GM12878 (cell line): ENCODE measurements around the gene KRTAP2-1. TPM values are rescaled to one million over a fixed set of nuclear protein-coding genes. Genes with fewer than 3 reads are reported as not detected.

Experiments
- ATAC-seq: fragments of 200-7000 bp; cut with Tn5 transposase; 3 replicates; pipeline ENCODE4 v1.9.1; 2020; ENCODE audit warnings: mild to moderate bottlenecking, moderate library complexity
- BruUV-seq: library from RNA; stranded (reverse); fragments of 400-500 nt; replicated peaks from 2 replicates; lab custom pipeline; 2021; lab: Mats Ljungman, UMichigan
- CTCF ChIA-PET: fragments of 300-600 bp; sonication (Branson Sonifier 250); formaldehyde crosslinking; extraction: SDS; loops from one replicate; lab custom pipeline; 2021; ENCODE audit warnings: inconsistent platforms; lab: Yijun Ruan, JAX
- POLR2A ChIA-PET: fragments of 350-600 bp; formaldehyde crosslinking; extraction: SDS; loops from one replicate; lab custom pipeline; 2021; ENCODE audit warnings: inconsistent platforms; lab: Charles Lee
- RAD21 ChIA-PET: fragments of 300-600 bp; sonication (Branson Sonifier 250); formaldehyde crosslinking; loops from one replicate; lab custom pipeline; 2023; ENCODE audit warnings: antibody characterized with exemption; ENCODE audit not compliant: unreplicated experiment; lab: Charles Lee
- SMC1A ChIA-PET: fragments of 300-600 bp; sonication (Branson Sonifier 250); formaldehyde crosslinking; loops from one replicate; lab custom pipeline; 2023; ENCODE audit not compliant: unreplicated experiment, uncharacterized antibody; lab: Charles Lee
- DNase-seq: peaks from one replicate; pipeline ENCODE4 v3.0.0-alpha.2; 2011; ENCODE audit warnings: low read depth, low spot score
- FAIRE-seq: peaks from 3 replicates; lab custom pipeline; 2011; peaks lifted over from hg19 to GRCh38; lab: Jason Lieb, UNC
- H2AFZ ChIP-seq: 2 replicates; pipeline ENCODE4 v1.6.0; 2011; ENCODE audit warnings: low read depth, low read length, control low read depth; ENCODE audit not compliant: control insufficient read depth
- H3K27ac ChIP-seq: 2 replicates; pipeline ENCODE4 v1.5.1; 2011; ENCODE audit warnings: control low read depth; ENCODE audit not compliant: control insufficient read depth, insufficient read depth
- H3K27me3 ChIP-seq, 2 experiments: replicated peaks in 1 of 2; 2 replicates each; pipeline versions ENCODE4 v1.6.0 to v1.6.1; 2011; ENCODE audit warnings: low read length in 1 of 2; ENCODE audit not compliant: control insufficient read depth in 2 of 2, insufficient read depth in 2 of 2
- H3K36me3 ChIP-seq, 2 experiments: 2 replicates each; pipeline ENCODE4 v1.5.1; 2011; ENCODE audit warnings: low read length in 1 of 2; ENCODE audit not compliant: control insufficient read depth in 2 of 2, insufficient read depth in 2 of 2
- H3K4me1 ChIP-seq: 2 replicates; pipeline ENCODE4 v1.6.1; 2011; ENCODE audit warnings: mild to moderate bottlenecking, low read length, moderate library complexity, mixed read lengths; ENCODE audit not compliant: control insufficient read depth, insufficient read depth
- H3K4me2 ChIP-seq: 2 replicates; pipeline ENCODE4 v1.6.0; 2011; ENCODE audit warnings: control low read depth; ENCODE audit not compliant: control insufficient read depth, insufficient read depth
- H3K4me3 ChIP-seq: fragments of 200-600 bp; sonication (generic); 2 replicates; pipeline ENCODE4 v1.5.1; 2016
- H3K79me2 ChIP-seq: 2 replicates; pipeline ENCODE4 v1.6.0; 2011; ENCODE audit warnings: low read length; ENCODE audit not compliant: control insufficient read depth, insufficient read depth
- H3K9ac ChIP-seq: 2 replicates; pipeline ENCODE4 v1.8.0; 2011; ENCODE audit warnings: low read length, control low read depth, mixed read lengths; ENCODE audit not compliant: control insufficient read depth, insufficient read depth
- H3K9me3 ChIP-seq: replicated peaks from 3 replicates; pipeline ENCODE4 v1.5.1; 2011; ENCODE audit warnings: mild to moderate bottlenecking, low read length; ENCODE audit not compliant: control insufficient read depth, insufficient read depth
- H4K20me1 ChIP-seq: 2 replicates; pipeline ENCODE4 v1.6.0; 2011; ENCODE audit not compliant: control insufficient read depth, insufficient read depth
- BACH1 ChIP-seq: fragments of 450-650 bp; IDR thresholded peaks from 2 replicates; pipeline ENCODE4 v1.6.1; 2017; ENCODE audit warnings: mild to moderate bottlenecking, borderline replicate concordance
- BCL11A ChIP-seq: IDR thresholded peaks from 2 replicates; pipeline ENCODE4 v1.6.1; 2011; ENCODE audit warnings: low read depth, low read length
- CHD4 ChIP-seq: fragments of 200-600 bp; sonication (generic); IDR thresholded peaks from 2 replicates; pipeline ENCODE4 v1.6.1; 2016; ENCODE audit warnings: mild to moderate bottlenecking
- RUNX3 ChIP-seq: IDR thresholded peaks from 2 replicates; pipeline ENCODE4 v1.6.1; 2012; ENCODE audit warnings: low read length, inconsistent platforms
- ZNF687 ChIP-seq: fragments of 450-650 bp; IDR thresholded peaks from 2 replicates; pipeline ENCODE4 v1.6.1; 2017; ENCODE audit warnings: mild to moderate bottlenecking, moderate library complexity
- WGBS: methylation state at CpG from one replicate; pipeline ENCODE4 v1.1.6; 2016; ENCODE audit warnings: low lambda C conversion rate; ENCODE audit not compliant: insufficient replicate concordance, insufficient coverage; ENCODE audit errors: missing lambda C conversion rate; 5-methylcytosine and 5-hydroxymethylcytosine counted together
- in situ Hi-C: fragments of 300-500 bp; cut with MboI; formaldehyde crosslinking; loops from 9 replicates; pipeline ENCODE4 v1.14.3; 2018; ENCODE audit warnings: mixed read lengths
- intact Hi-C: fragments of 100-400 bp; cut with micrococcal nuclease; formaldehyde crosslinking; loops from one replicate; pipeline ENCODE4 v1.14.2; 2022; ENCODE audit not compliant: unreplicated experiment
- polyA plus RNA-seq, 11 experiments: library from polyadenylated mRNA; depleted of rRNA in 4 of 11; unstranded in 6 of 11; stranded (reverse) in 5 of 11; fragments of >200 nt; fragmentation: Nextera tagmentation in 4 of 11; fragmentation: Illumina TruSeq in 1 of 11; extraction: Ambion mirVana in 4 of 11; extraction: Trizol in 1 of 11; gene quantifications; 1 replicate in 1 of 11; 2 replicates in 10 of 11; pipeline versions ENCODE4 v1.2.1 to v1.2.3, GENCODE V29; 2011 to 2016; ENCODE audit warnings: inconsistent platforms in 2 of 11, missing spikeins in 2 of 11, low read depth in 1 of 11
- total RNA-seq, 4 experiments: library from RNA; depleted of rRNA in 3 of 4; stranded (reverse); fragments of >200 nt in 3 of 4; fragmentation: Illumina TruSeq in 1 of 4; extraction: Trizol in 1 of 4; gene quantifications; 2 replicates each; pipeline versions ENCODE4 v1.2.1 to v1.2.3, GENCODE V29; 2013 to 2021
- TF ChIP-seq, protein P1 (sequence below): fragments of 450-650 bp; IDR thresholded peaks from 2 replicates; pipeline ENCODE4 v1.6.1; 2018; ENCODE audit warnings: mild to moderate bottlenecking, low read depth, moderate library complexity; ENCODE audit not compliant: partially characterized antibody

KRTAP2-1 gene
- total and polyA plus RNA-seq, 10 of the 15 experiments (the other 5 are each of a cell fraction or from before 2014, with no cell fraction given): not detected

DNA sequence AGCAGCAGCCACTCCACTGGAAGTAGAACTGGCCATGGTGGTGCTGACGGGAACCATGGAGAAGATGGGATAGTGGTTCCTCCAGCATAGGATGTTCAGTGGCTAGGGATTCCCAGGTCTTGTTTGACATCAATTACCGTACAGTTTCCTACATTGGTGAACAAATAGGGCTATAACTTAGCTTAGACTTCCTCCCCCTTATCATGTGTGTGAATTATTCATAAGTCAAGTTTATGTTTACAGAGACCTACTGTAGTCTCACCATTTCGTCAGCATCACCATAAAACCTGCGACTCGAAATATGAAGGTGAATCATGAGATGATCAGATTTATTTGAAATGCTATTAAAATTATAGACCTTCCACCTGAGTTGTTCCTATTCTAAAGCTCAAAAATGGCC lies 11.6 kb upstream of the KRTAP2-1 start:
- ATAC-seq (no peak), FAIRE-seq (no peak), DNase-seq (no peak)
- intact Hi-C loops (no loop called here), in situ Hi-C loops (no loop called here)
- 17% methylated on average over 5 of the region's 5 CpGs for WGBS
- Histone ChIP-seq H3K9me3 (no peaks in the 10 kb centered on the region), H2AFZ (no peak overlapping the region), H3K4me2 (no peak overlapping the region), H3K27ac (no peak overlapping the region), H3K4me3 (no peak overlapping the region), H3K4me1 (no peaks in the 10 kb centered on the region), H4K20me1 (no peaks in the 10 kb centered on the region), H3K9ac (no peak overlapping the region), H3K36me3 (no peaks in the 10 kb centered on the region), H3K27me3 (no peaks in the 10 kb centered on the region), H3K79me2 (no peaks in the 10 kb centered on the region)
- ChIA-PET SMC1A (interaction anchor here (0.6 kb wide), 1 partner anchor 386 kb away, joined by 3 read pairs; no protein-coding TSS in a partner anchor), CTCF (no interaction called here), RAD21 (no interaction called here), POLR2A (no interaction called here)
- TF ChIP-seq RUNX3 (no peak), BACH1 (no peak)
- BruUV-seq: no TSS peak

DNA sequence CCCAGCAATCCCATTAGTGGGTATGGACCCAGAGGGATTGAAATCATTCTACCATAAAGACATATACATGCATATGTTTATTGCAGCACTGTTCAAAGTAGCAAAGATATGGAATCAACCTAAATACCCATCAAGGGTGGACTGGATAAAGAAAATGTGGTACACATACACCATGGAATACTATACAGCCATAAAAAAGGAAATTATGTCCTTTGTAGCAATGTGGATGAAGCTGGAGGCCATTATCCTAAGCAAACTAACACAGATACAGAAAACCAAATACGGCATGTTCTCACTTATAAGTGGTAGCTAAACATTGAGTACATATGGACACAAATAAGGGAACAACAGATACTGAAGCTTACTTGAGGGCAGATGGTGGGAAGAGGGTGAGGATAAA lies 10.4 kb upstream of the KRTAP2-1 start:
- ATAC-seq (no peak), FAIRE-seq (no peak), DNase-seq (no peak)
- Histone ChIP-seq H3K4me2 (no peak overlapping the region), H4K20me1 (no peaks in the 10 kb centered on the region), H3K4me3 (no peak overlapping the region), H3K36me3 (no peaks in the 10 kb centered on the region), H3K4me1 (no peaks in the 10 kb centered on the region), H3K9me3 (no peaks in the 10 kb centered on the region), H3K9ac (no peak overlapping the region), H3K79me2 (no peaks in the 10 kb centered on the region), H3K27me3 (no peaks in the 10 kb centered on the region), H3K27ac (no peak overlapping the region), H2AFZ (no peak overlapping the region)
- in situ Hi-C loops (no loop called here), intact Hi-C loops (no loop called here)
- WGBS: 43% methylated on average over 1 of the region's 1 CpG
- ChIA-PET RAD21 (no interaction called here), SMC1A (no interaction called here), POLR2A (no interaction called here), CTCF (no interaction called here)
- BruUV-seq: no TSS peak
- TF ChIP-seq, protein P1, sequence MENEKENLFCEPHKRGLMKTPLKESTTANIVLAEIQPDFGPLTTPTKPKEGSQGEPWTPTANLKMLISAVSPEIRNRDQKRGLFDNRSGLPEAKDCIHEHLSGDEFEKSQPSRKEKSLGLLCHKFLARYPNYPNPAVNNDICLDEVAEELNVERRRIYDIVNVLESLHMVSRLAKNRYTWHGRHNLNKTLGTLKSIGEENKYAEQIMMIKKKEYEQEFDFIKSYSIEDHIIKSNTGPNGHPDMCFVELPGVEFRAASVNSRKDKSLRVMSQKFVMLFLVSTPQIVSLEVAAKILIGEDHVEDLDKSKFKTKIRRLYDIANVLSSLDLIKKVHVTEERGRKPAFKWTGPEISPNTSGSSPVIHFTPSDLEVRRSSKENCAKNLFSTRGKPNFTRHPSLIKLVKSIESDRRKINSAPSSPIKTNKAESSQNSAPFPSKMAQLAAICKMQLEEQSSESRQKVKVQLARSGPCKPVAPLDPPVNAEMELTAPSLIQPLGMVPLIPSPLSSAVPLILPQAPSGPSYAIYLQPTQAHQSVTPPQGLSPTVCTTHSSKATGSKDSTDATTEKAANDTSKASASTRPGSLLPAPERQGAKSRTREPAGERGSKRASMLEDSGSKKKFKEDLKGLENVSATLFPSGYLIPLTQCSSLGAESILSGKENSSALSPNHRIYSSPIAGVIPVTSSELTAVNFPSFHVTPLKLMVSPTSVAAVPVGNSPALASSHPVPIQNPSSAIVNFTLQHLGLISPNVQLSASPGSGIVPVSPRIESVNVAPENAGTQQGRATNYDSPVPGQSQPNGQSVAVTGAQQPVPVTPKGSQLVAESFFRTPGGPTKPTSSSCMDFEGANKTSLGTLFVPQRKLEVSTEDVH: no peak
- TF ChIP-seq BCL11A (no peak), ZNF687 (no peak), CHD4 (no peak)
